HL-60 (cell line): Measurements from ENCODE around the gene UNC13B.

Experiments
- POLR2AphosphoS5 ChIP-seq: IDR thresholded peaks from 2 replicates; pipeline ENCODE4 v1.6.1; 2012; ENCODE audit warnings: low read depth
- TF ChIP-seq, protein P1 (sequence below): IDR thresholded peaks from one replicate; pipeline ENCODE4 v1.5.1; 2011; ENCODE audit warnings: low read length, control low read depth, inconsistent platforms; ENCODE audit not compliant: insufficient read depth

DNA sequence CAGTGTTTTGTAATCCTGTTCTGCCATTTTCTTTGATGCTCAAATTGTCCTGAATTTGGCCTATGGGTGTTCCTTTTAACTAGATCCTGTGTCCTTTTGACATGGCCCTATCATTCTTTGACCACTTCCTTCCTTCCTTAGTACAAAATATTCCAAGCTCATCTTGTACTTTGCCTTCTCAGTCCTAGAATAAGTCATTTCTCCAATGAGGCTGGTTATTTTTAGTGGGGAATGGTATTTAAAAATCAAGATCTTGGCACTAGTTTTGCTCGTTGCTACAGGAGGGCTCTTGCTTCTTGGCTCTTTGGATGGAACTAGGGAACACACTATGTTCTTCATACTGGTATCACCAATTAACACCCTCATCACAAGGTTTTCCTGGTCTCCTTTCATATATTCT lies 108.1 kb downstream of the UNC13B start:
- TF ChIP-seq, protein P1, sequence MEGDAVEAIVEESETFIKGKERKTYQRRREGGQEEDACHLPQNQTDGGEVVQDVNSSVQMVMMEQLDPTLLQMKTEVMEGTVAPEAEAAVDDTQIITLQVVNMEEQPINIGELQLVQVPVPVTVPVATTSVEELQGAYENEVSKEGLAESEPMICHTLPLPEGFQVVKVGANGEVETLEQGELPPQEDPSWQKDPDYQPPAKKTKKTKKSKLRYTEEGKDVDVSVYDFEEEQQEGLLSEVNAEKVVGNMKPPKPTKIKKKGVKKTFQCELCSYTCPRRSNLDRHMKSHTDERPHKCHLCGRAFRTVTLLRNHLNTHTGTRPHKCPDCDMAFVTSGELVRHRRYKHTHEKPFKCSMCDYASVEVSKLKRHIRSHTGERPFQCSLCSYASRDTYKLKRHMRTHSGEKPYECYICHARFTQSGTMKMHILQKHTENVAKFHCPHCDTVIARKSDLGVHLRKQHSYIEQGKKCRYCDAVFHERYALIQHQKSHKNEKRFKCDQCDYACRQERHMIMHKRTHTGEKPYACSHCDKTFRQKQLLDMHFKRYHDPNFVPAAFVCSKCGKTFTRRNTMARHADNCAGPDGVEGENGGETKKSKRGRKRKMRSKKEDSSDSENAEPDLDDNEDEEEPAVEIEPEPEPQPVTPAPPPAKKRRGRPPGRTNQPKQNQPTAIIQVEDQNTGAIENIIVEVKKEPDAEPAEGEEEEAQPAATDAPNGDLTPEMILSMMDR = no peak
- TF ChIP-seq POLR2AphosphoS5 = no peak
